Astrocyte of the spinal cord (primary cell): ENCODE data around the gene GOLGA7B.
"Not testable (repeated sequence)": the region's sequence is repeated elsewhere in the genome, so short reads cannot be mapped to it uniquely, and the experiment has no call there.

Source experiments
- DNase-seq: peaks from one replicate; pipeline ENCODE4 v3.0.0; 2011; ENCODE audit warnings: low read depth, low spot score
- H3K4me3 ChIP-seq: 2 replicates; pipeline ENCODE4 v1.5.1; 2011; ENCODE audit warnings: low read depth, mild to moderate bottlenecking, low read length, moderate library complexity
- in situ Hi-C: cut with HindIII; loops from 2 replicates; pipeline ENCODE4 v1.10.0; 2017; ENCODE audit warnings: low sequenced_read_pairs
- TF ChIP-seq, protein P1 (sequence below): IDR thresholded peaks from 2 replicates; pipeline ENCODE4 v1.5.1; 2012; ENCODE audit warnings: low read depth, mild to moderate bottlenecking, low read length, inconsistent platforms

GOLGA7B gene

DNA sequence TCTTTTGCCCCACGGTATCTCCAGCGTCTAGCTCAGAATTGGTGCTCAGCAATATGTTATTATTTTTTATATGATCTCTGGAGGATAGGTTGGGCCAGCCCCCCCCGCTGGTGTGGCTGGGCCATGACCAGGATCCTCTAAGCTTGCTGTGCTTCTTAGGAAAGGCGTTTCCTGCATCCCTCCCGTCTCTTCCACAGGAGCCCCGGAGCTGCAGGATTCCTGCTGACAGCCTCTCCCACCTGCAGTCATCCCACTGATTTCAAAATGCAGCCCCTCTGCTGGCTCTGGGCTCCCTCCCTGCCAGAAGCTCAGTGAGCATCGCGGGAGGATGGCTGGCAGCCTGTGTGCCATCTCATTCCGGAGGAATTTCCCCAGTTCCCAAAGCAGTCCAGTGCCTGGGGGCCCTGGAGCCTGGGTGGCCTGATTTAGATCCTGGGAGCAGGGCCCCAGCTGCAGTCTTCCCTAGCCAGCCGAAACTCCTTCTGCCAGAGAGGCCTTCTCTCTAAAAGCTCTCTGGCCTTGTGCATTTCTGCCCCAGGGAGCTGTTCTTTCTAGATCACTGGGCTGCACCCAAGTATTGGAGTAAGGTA, 21.8 kb upstream of the GOLGA7B start:
- TF ChIP-seq, protein P1, sequence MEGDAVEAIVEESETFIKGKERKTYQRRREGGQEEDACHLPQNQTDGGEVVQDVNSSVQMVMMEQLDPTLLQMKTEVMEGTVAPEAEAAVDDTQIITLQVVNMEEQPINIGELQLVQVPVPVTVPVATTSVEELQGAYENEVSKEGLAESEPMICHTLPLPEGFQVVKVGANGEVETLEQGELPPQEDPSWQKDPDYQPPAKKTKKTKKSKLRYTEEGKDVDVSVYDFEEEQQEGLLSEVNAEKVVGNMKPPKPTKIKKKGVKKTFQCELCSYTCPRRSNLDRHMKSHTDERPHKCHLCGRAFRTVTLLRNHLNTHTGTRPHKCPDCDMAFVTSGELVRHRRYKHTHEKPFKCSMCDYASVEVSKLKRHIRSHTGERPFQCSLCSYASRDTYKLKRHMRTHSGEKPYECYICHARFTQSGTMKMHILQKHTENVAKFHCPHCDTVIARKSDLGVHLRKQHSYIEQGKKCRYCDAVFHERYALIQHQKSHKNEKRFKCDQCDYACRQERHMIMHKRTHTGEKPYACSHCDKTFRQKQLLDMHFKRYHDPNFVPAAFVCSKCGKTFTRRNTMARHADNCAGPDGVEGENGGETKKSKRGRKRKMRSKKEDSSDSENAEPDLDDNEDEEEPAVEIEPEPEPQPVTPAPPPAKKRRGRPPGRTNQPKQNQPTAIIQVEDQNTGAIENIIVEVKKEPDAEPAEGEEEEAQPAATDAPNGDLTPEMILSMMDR, result no peak
- in situ Hi-C loops, result no loop called here
- DNase-seq, result no peak
- no peak overlapping the region for H3K4me3 ChIP-seq

DNA sequence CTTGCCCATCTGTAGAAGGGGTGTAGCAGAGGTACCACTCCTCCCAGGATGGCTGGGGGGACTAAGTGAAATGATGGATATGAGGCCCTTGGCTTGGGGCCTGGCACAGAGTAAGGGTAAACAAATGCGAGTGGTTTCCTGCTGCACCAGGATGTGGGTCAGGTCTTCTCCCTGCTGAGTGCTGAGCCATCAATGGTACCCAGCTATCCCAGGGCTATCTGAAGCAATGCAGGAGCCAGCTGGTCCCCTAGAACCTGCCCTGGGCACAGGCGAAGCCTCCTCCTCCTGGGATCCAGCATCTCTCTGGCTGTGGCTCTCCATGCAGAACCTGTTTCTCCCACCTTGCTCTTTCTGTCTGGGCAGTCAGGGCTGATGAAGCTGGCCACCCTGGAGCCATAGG, 20.9 kb upstream of the GOLGA7B start:
- DNase-seq, result no peak
- TF ChIP-seq, protein P1, result no peak
- no peak overlapping the region for H3K4me3 ChIP-seq
- in situ Hi-C loops, result no loop called here

- DNase-seq, result no peak
- H3K4me3 ChIP-seq, result no peak overlapping the region
- in situ Hi-C loops, result no loop called here
- TF ChIP-seq, protein P1, result no peak
Measured at GRCh38 chr10:97830064-97830463, 19.6 kb upstream of the GOLGA7B start.

GRCh38 chr10:97831259-97831658, 18.4 kb upstream of the GOLGA7B start:
- TF ChIP-seq, protein P1, result no peak
- no peak overlapping the region for H3K4me3 ChIP-seq
- no peak for DNase-seq
- in situ Hi-C loops, result no loop called here

GRCh38 chr10:97836446-97836845, 13.2 kb upstream of the GOLGA7B start:
- H3K4me3 ChIP-seq, result no peak overlapping the region
- in situ Hi-C loops, result no loop called here
- TF ChIP-seq, protein P1, result no peak
- DNase-seq, result no peak

DNA sequence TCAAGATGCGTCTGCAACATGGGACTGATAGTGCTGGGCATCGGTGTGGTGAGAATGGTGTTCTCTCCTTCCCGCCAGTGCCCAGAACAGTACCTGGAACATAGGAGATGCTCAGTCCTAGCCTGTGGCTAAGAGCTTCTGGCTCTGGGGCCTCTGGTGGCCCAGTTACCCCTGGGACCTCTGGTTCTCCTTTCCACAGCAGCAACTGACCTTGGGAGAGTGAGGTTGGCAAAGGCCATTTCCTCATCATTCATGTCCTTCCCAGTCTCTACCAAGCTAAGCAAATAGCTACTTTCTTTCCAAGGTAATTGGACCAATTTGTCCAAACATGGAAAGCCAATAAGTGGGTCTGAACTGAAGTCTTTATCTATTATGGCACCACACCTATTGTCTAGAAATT, 11.6 kb upstream of the GOLGA7B start:
- TF ChIP-seq, protein P1, result no peak
- H3K4me3 ChIP-seq, result no peak overlapping the region
- in situ Hi-C loops, result no loop called here
- no peak for DNase-seq

- not testable (repeated sequence) for DNase-seq
Measured at GRCh38 chr10:97841166-97841565, 8.5 kb upstream of the GOLGA7B start.

GRCh38 chr10:97842114-97842513, 7.5 kb upstream of the GOLGA7B start:
- DNase-seq, H3K4me3 ChIP-seq, in situ Hi-C loops: not testable (repeated sequence)

More at GRCh38 chr10:97841166-97841565, 8.5 kb upstream of the GOLGA7B start:
- in situ Hi-C loops, H3K4me3 ChIP-seq: not testable (repeated sequence)
